AG09309 (cell line): ENCODE measurements around the gene FABP1.

Experiments used
- DNase-seq: peaks from one replicate; pipeline ENCODE4 v3.0.0-alpha.2; 2010; ENCODE audit warnings: low read depth
- H3K4me3 ChIP-seq: 2 replicates; pipeline ENCODE4 v1.5.1; 2011; ENCODE audit warnings: mild to moderate bottlenecking, low read depth, low read length, moderate library complexity; ENCODE audit not compliant: control insufficient read depth
- CTCF ChIP-seq: IDR thresholded peaks from 2 replicates; pipeline ENCODE4 v1.5.1; 2011; ENCODE audit warnings: mild to moderate bottlenecking, low read depth, low read length, inconsistent platforms; ENCODE audit not compliant: insufficient read depth, control insufficient read depth; ENCODE audit errors: missing control alignments

The FABP1 gene

GRCh38 chr2:88087073-88087472 lies 40.8 kb downstream of the FABP1 start:
- no peak for TF ChIP-seq CTCF
- H3K4me3 ChIP-seq = no peak overlapping the region
- no peak for DNase-seq

GRCh38 chr2:88086401-88086800 lies 41.5 kb downstream of the FABP1 start:
- no peak overlapping the region for H3K4me3 ChIP-seq
- no peak for TF ChIP-seq CTCF
- DNase-seq = no peak

- TF ChIP-seq CTCF = no peak
- DNase-seq = no peak
- no peak overlapping the region for H3K4me3 ChIP-seq
Measured at GRCh38 chr2:88085602-88086001, 42.3 kb downstream of the FABP1 start.

GRCh38 chr2:88085099-88085498 lies 42.8 kb downstream of the FABP1 start:
- DNase-seq = no peak
- no peak for TF ChIP-seq CTCF
- H3K4me3 ChIP-seq = no peak overlapping the region

- TF ChIP-seq CTCF = no peak
- DNase-seq = no peak
- H3K4me3 ChIP-seq = no peak overlapping the region
Measured at GRCh38 chr2:88082781-88083180, 45.1 kb downstream of the FABP1 start.

- no peak for TF ChIP-seq CTCF
Measured at GRCh38 chr2:88081924-88082608, 45.8 kb downstream of the FABP1 start.

More at GRCh38 chr2:88081924-88082608, 45.8 kb downstream of the FABP1 start:
- H3K4me3 ChIP-seq = no peak overlapping the region
- DNase-seq = no peak
